GM10266 (cell line): ENCODE data around the gene SLC38A3.
"Not testable (repeated sequence)": the region's sequence is repeated elsewhere in the genome, so short reads cannot be mapped to it uniquely, and the experiment has no call there.

Experiments
- DNase-seq: peaks from one replicate; pipeline ENCODE4 v3.0.0; 2012; ENCODE audit errors: extremely low spot score
- TF ChIP-seq, protein P1 (sequence below): IDR thresholded peaks from 2 replicates; pipeline ENCODE4 v1.5.1; 2012; ENCODE audit warnings: mild to moderate bottlenecking, low read depth; ENCODE audit not compliant: control insufficient read depth, insufficient read depth; ENCODE audit errors: missing control alignments

SLC38A3 gene

DNA sequence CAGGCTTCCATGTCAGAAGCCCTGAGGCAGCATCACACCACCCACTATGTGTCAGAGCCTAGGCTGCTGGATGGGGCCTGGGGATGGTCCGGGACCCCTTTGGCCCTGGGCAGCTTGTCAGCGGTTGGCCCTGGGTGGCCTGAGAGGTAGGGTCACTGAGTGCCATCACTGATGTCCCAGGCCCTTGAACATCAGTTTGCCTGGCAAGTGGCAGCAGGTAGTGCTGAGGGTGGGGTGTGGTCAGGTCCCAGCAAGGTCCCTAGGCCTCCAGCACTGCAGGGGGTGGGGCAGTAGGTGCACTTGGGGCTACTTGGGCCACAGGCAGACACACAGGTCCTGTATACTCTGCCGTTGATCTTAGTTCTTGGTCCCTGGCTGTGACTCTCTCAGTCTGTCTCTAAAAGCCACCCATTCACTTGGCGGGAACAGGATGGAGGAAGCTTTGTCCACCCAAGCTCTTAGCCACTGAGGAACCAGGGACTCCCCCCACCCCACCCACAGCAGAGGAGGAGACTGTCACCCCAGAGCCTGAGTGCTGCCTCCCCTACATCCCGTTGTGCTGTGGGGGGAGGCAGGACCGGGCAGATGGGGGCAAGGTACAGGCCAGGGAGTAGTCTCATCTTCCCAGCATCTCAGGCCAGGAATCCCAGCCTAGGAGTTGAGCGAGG lies 36.8 kb downstream of the SLC38A3 start:
- no peak for DNase-seq
- TF ChIP-seq, protein P1, sequence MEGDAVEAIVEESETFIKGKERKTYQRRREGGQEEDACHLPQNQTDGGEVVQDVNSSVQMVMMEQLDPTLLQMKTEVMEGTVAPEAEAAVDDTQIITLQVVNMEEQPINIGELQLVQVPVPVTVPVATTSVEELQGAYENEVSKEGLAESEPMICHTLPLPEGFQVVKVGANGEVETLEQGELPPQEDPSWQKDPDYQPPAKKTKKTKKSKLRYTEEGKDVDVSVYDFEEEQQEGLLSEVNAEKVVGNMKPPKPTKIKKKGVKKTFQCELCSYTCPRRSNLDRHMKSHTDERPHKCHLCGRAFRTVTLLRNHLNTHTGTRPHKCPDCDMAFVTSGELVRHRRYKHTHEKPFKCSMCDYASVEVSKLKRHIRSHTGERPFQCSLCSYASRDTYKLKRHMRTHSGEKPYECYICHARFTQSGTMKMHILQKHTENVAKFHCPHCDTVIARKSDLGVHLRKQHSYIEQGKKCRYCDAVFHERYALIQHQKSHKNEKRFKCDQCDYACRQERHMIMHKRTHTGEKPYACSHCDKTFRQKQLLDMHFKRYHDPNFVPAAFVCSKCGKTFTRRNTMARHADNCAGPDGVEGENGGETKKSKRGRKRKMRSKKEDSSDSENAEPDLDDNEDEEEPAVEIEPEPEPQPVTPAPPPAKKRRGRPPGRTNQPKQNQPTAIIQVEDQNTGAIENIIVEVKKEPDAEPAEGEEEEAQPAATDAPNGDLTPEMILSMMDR = no peak

DNA sequence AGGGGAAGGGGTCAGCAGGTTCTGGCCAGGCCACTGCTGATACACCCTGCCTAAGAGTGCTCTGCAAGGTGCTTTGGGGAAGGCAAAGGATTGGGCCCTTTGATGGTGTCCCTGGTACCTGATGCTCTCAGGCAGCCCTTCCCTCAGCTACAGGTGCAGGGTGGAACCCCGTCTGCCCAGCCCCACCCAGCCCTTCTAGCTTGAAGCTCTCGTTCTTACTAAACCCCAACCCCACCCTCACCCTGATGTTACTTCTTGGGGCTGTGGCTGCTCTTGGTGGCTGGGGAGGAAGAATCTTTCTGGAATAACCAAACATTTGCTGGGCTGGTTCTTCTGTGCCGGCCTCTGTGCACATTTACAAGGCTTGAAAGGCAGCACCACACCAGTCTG lies 37.3 kb downstream of the SLC38A3 start:
- TF ChIP-seq, protein P1 = no peak
- no peak for DNase-seq

DNA sequence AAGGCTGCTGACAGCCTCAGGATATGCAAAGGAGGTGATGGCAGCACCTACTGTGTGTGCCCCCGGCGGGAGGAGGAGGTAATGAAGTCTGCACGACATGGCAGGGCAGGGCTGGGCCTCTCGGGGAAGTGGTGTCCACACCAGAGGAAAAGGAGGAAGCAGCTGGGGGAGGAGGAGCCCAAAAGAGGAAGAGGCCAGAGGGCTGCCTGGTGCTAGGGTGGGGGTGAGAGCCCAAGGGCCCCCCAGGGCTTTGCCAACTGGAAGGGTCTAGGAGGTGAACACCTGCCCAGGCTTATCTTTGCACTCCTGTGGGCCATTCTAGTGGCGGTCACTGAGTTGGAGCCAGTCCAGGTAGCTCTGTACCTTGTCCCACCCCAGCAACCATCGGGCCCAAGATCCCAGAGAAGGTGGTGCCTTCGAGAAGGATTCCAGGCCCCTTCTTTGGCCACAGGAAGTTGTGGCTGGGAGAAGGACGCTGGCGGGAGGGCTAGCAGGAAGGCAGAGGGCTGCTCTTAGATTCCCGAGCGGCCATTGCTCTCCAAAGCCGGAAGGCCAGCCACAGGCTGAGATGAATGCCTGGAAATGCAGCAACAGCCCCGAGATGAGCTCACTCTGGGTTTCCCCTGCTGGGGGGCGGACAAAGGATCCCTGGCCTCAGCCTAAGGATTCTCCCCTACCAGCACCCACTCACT lies 37.9 kb downstream of the SLC38A3 start:
- no peak for DNase-seq
- TF ChIP-seq, protein P1 = no peak

DNA sequence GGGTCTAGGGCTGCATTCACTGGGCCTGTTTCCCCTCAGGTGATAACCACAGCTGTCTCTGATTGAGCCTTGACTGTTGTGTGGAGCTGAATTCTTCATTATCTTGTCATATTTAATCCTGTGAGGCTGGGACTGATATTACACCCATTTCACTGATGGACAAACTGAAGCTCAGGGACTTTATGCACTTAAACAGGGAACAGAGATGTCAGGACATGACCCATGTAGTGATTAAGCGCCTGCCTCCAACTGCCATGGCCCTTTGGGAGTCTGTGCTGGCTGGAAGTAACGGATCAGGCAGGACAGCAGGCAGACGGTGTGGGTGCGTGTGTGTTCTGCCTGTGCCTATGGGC lies 38.4 kb downstream of the SLC38A3 start:
- TF ChIP-seq, protein P1 = no peak
- DNase-seq = no peak

DNA sequence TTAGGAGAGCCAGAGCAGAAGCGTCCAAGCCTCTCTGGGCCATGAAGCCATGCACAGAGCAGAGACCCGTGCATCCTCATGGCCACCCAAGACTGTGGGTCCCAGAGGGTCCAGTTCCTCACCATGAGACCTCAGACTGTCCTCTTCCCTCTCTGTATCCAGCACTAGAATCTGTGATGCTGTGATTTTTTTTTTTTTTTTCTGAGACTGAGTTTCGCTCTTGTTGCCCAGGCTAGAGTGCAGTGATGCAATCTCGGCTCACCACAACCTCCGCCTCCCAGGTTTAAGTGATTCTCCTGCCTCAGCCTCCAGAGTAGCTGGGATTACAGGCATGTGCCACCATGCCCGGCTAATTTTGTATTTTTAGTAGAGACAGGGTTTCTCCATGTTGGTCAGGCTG lies 39.7 kb downstream of the SLC38A3 start:
- not testable (repeated sequence) for DNase-seq

DNA sequence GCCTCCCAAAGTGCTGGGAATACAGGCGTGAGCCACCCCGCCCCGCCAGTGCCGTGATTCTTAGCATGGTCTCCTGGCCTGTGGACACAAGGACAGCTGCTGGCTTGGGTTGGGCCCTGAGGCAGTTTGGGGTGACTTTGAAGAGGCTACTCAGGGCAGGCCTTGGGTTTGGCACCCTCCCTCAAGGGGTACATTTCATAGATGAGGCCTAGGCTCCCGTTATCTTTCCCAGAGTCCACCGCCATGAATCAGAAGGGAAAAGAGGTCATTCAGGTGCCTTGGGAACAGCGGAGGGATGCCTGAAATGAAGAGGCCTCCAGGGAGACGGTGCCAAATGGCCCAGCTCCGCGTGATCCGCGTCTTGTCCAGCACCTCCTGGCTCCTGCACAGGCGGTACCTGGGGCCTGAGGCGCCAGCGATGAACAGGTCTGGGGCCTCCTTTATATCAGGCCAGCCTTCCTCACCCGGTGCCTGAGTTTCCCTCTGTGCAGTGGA lies 40.2 kb downstream of the SLC38A3 start:
- no peak for DNase-seq
- TF ChIP-seq, protein P1 = no peak

DNA sequence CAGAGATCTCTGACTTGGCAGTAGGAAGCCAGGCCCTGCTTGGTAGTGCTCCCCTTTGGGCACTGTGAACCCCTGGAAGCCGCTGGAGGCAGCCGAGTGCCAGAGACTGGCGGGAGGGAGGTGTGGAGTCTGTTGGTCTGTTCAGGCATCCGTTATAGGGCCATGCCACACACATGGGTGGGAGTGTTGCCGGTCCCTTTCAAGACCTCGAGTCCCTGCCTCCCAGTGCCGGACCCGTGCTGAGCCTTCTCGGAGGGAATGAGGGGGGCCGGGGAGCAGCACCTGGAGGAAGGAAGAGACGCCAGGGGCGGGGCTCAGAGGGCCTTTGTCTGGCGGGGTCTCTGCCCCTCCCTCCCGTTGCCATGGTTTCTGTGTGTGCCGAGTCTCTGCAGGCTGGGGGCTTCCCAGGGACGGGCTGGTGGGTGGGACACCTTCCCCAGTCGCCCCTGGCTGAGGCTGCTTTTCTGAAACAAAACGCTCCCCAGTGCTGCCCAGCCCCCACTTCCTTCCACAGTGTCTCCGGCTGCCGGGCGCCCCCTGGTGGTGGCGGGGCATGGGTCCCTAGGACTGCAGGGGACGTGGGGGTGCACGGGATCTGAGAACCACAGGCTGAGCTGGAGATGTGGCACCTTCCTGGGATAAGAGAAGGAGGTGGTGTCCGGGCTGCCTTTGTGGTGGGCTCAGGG lies 40.9 kb downstream of the SLC38A3 start:
- peak; percentile 84 for DNase-seq
- TF ChIP-seq, protein P1 = peak; percentile 99
